Endothelial cell of umbilical vein (primary cell): ENCODE data around the gene FANCE. TPM values are rescaled to one million over a fixed set of nuclear protein-coding genes. Genes with fewer than 3 reads are reported as not detected.

ENCODE experiments used
- BruUV-seq: library from RNA; stranded (reverse); fragments of 400-500 nt; replicated peaks from 2 replicates; lab custom pipeline; 2021; lab: Mats Ljungman, UMichigan
- CTCF ChIA-PET: fragments of 300-600, 350-600 bp; sonication (Branson Sonifier 250); formaldehyde crosslinking; loops from one replicate; lab custom pipeline; 2021; ENCODE audit warnings: antibody characterized with exemption, inconsistent platforms; lab: Charles Lee
- POLR2A ChIA-PET: fragments of 300-600, 350-600 bp; sonication (Branson Sonifier 250); formaldehyde crosslinking; loops from one replicate; lab custom pipeline; 2021; ENCODE audit warnings: antibody characterized with exemption, inconsistent platforms; lab: Charles Lee
- DNase-seq: peaks from one replicate; pipeline ENCODE4 v3.0.0-alpha.2; 2011; ENCODE audit warnings: low read depth, low spot score
- FAIRE-seq: peaks from 2 replicates; lab custom pipeline; 2011; peaks lifted over from hg19 to GRCh38; lab: Jason Lieb, UNC
- H2AFZ ChIP-seq: 2 replicates; pipeline ENCODE4 v1.6.0; 2012; ENCODE audit warnings: low read depth, low read length, control low read depth, inconsistent platforms
- H3K27ac ChIP-seq: 2 replicates; pipeline ENCODE4 v1.5.1; 2011; ENCODE audit warnings: low read depth, mild to moderate bottlenecking, control low read depth, low read length, moderate library complexity; ENCODE audit not compliant: insufficient read depth
- H3K27me3 ChIP-seq, 2 experiments: 2 replicates each; pipeline versions ENCODE4 v1.6.0 to v1.6.1; 2011; ENCODE audit warnings: low read length in 2 of 2, mixed read lengths in 1 of 2; ENCODE audit not compliant: control insufficient read depth in 2 of 2, insufficient read depth in 2 of 2
- H3K36me3 ChIP-seq, 2 experiments: 2 replicates in 1 of 2; 3 replicates in 1 of 2; pipeline ENCODE4 v1.5.1; 2011; ENCODE audit warnings: low read length in 2 of 2, mild to moderate bottlenecking in 1 of 2, moderate library complexity in 1 of 2; ENCODE audit not compliant: control insufficient read depth in 2 of 2, insufficient read depth in 2 of 2; ENCODE audit errors: extremely low read depth in 1 of 2
- H3K4me1 ChIP-seq: 3 replicates; pipeline ENCODE4 v1.5.1; 2011; ENCODE audit warnings: mild to moderate bottlenecking, low read length; ENCODE audit not compliant: control insufficient read depth, insufficient read depth; ENCODE audit errors: extremely low read depth
- H3K4me2 ChIP-seq: 2 replicates; pipeline ENCODE4 v1.6.1; 2011; ENCODE audit warnings: low read length, control low read depth, mixed read lengths; ENCODE audit not compliant: insufficient read depth
- H3K4me3 ChIP-seq, 3 experiments: fragments of 200-600 bp in 1 of 3; sonication (generic), shearing (Covaris generic) in 1 of 3; replicated peaks in 1 of 3; 2 replicates each; pipeline ENCODE4 v1.5.1; 2011 to 2016; ENCODE audit warnings: control low read depth in 3 of 3, low read length in 3 of 3, mild to moderate bottlenecking in 2 of 3, inconsistent platforms in 1 of 3, low read depth in 1 of 3, moderate library complexity in 1 of 3; ENCODE audit not compliant: insufficient read depth in 1 of 3
- H3K79me2 ChIP-seq: 2 replicates; pipeline ENCODE4 v1.6.0; 2012; ENCODE audit warnings: low read length, inconsistent platforms; ENCODE audit not compliant: control insufficient read depth, insufficient read depth
- H3K9ac ChIP-seq: replicated peaks from 2 replicates; pipeline ENCODE3; 2011; ENCODE audit warnings: low read length, control low read depth; ENCODE audit not compliant: insufficient read depth; ENCODE audit errors: extremely low read depth
- H3K9me1 ChIP-seq: replicated peaks from 3 replicates; pipeline ENCODE4 v1.6.0; 2011; ENCODE audit warnings: mild to moderate bottlenecking, low read length; ENCODE audit not compliant: control insufficient read depth, insufficient read depth; ENCODE audit errors: extremely low read depth
- H3K9me3 ChIP-seq: replicated peaks from 2 replicates; pipeline ENCODE4 v1.5.1; 2012; ENCODE audit warnings: low read length, inconsistent platforms; ENCODE audit not compliant: control insufficient read depth, insufficient read depth
- H4K20me1 ChIP-seq: replicated peaks from 2 replicates; pipeline ENCODE3; 2011; ENCODE audit warnings: mild to moderate bottlenecking, low read length; ENCODE audit not compliant: control insufficient read depth, insufficient read depth; ENCODE audit errors: extremely low read depth
- EZH2 ChIP-seq: IDR thresholded peaks from 2 replicates; pipeline ENCODE4 v1.6.1; 2012; ENCODE audit warnings: borderline replicate concordance, low read depth, mild to moderate bottlenecking, moderate library complexity, low read length, inconsistent platforms; ENCODE audit not compliant: severe bottlenecking
- FOS ChIP-seq: IDR thresholded peaks from 2 replicates; pipeline ENCODE4 v1.6.1; 2011; ENCODE audit warnings: mild to moderate bottlenecking, low read length, moderate library complexity, borderline replicate concordance; ENCODE audit not compliant: insufficient read depth
- GATA2 ChIP-seq: IDR thresholded peaks from 2 replicates; pipeline ENCODE4 v1.7.0; 2011; ENCODE audit warnings: low read depth, mild to moderate bottlenecking, moderate library complexity, mixed read lengths, low read length; ENCODE audit not compliant: insufficient read length, insufficient read depth
- JUN ChIP-seq: IDR thresholded peaks from 2 replicates; pipeline ENCODE4 v1.6.1; 2011; ENCODE audit warnings: borderline replicate concordance, low read depth; ENCODE audit not compliant: insufficient read length, insufficient read depth
- MYC ChIP-seq: IDR thresholded peaks from one replicate; pipeline ENCODE4 v1.6.1; 2011; ENCODE audit warnings: mild to moderate bottlenecking, low read depth, low read length
- POLR2A ChIP-seq: IDR thresholded peaks from 2 replicates; pipeline ENCODE4 v1.6.1; 2012; ENCODE audit warnings: low read depth, mild to moderate bottlenecking, control low read depth, low read length
- POLR2AphosphoS5 ChIP-seq: IDR thresholded peaks from 2 replicates; pipeline ENCODE4 v1.6.1; 2012; ENCODE audit warnings: low read depth, mild to moderate bottlenecking, control low read depth, low read length, moderate library complexity; ENCODE audit not compliant: insufficient read depth
- dilution Hi-C: fragments of 300-500 bp; cut with MboI; formaldehyde crosslinking; loops from one replicate; pipeline ENCODE4 v1.15.0; 2019; ENCODE audit warnings: low sequenced_read_pairs; ENCODE audit not compliant: extremely low pct_ligation_motif_present
- intact Hi-C: fragments of 100-400 bp; cut with micrococcal nuclease; formaldehyde crosslinking; loops from one replicate; pipeline ENCODE4 v1.10.0; 2022
- polyA plus RNA-seq, 4 experiments: library from polyadenylated mRNA; depleted of rRNA in 3 of 4; stranded (reverse) in 3 of 4; unstranded in 1 of 4; fragments of >200 nt; gene quantifications; 2 replicates each; pipeline versions ENCODE4 v1.2.1 to v1.2.3, GENCODE V29; 2011 to 2012; ENCODE audit warnings: missing spikeins in 1 of 4
- total RNA-seq: library from RNA; stranded (reverse); gene quantifications from 2 replicates; pipeline ENCODE4 v1.2.3, GENCODE V29; 2021
- TF ChIP-seq, protein P1 (sequence below), 2 donors: IDR thresholded peaks; 1 replicate in 1 of 2; 2 replicates in 1 of 2; pipeline ENCODE4 v1.5.1; 2011; ENCODE audit warnings: low read length in 2 of 2, mild to moderate bottlenecking in 2 of 2, moderate library complexity in 2 of 2, control low read depth in 1 of 2, inconsistent platforms in 1 of 2, low read depth in 1 of 2; ENCODE audit not compliant: insufficient read depth in 1 of 2; ENCODE audit errors: extremely low read depth in 1 of 2
- TF ChIP-seq, protein P2 (sequence below): IDR thresholded peaks from 2 replicates; pipeline ENCODE4 v1.6.1; 2011; ENCODE audit not compliant: insufficient read depth, insufficient read length

Gene FANCE
- total and polyA plus RNA-seq, 2 donors (not counting 3 experiments of a cell fraction or from before 2014, with no cell fraction given), result 9.1 to 12.7 TPM

DNA sequence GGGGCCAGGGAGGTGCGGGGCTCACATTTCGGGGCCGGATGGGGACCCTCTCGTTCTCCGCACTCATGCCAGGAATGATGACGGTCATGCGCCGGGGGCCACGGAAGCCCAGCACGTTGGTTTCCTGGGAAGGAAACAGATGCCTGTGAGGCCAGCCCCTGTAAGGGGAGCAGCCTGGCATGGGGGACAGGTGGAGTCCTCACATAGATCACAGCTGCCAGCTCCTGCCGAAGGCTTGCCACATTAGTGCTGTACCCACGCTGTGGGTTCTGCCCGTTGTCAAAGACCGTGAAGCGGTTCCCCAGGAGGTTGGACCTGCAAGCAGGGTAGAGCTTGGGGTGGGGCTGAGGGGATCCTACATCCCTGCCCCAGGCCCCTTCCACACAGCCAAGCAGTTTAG is 51.4 kb downstream of the FANCE start:
- Histone ChIP-seq H3K4me1 (no peaks in the 10 kb centered on the region), H3K9me1 (no peaks in the 10 kb centered on the region), H3K9me3 (no peaks in the 10 kb centered on the region), H3K4me2 (no peak overlapping the region), H3K9ac (no peak overlapping the region), H2AFZ (no peak overlapping the region), H3K79me2 (no peaks in the 10 kb centered on the region), H3K27me3 (peaks cover 9 to 33% of the 10 kb centered on the region in 2 experiments), H3K4me3 (no peak overlapping the region), H4K20me1 (no peaks in the 10 kb centered on the region), H3K36me3 (no peaks in the 10 kb centered on the region), H3K27ac (no peak overlapping the region)
- FAIRE-seq (no peak), DNase-seq (no peak)
- POLR2A ChIA-PET, result no interaction called here
- BruUV-seq, result no TSS peak
- CTCF ChIA-PET, result interaction anchor here (1.2 to 1.8 kb wide), 2 partner anchors 14 to 19 kb away, joined by 3 to 5 read pairs; no protein-coding TSS in a partner anchor
- TF ChIP-seq FOS, result no peak
- no peak for TF ChIP-seq POLR2A
- TF ChIP-seq, protein P1, sequence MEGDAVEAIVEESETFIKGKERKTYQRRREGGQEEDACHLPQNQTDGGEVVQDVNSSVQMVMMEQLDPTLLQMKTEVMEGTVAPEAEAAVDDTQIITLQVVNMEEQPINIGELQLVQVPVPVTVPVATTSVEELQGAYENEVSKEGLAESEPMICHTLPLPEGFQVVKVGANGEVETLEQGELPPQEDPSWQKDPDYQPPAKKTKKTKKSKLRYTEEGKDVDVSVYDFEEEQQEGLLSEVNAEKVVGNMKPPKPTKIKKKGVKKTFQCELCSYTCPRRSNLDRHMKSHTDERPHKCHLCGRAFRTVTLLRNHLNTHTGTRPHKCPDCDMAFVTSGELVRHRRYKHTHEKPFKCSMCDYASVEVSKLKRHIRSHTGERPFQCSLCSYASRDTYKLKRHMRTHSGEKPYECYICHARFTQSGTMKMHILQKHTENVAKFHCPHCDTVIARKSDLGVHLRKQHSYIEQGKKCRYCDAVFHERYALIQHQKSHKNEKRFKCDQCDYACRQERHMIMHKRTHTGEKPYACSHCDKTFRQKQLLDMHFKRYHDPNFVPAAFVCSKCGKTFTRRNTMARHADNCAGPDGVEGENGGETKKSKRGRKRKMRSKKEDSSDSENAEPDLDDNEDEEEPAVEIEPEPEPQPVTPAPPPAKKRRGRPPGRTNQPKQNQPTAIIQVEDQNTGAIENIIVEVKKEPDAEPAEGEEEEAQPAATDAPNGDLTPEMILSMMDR (IDR thresholded peaks at IDR 0.05; ENCODE audit: extremely low read depth in 1 of 2, insufficient read depth in 1 of 2, low read depth in 1 of 2, low read length in 2 of 2), result no peak
- no peak for TF ChIP-seq POLR2AphosphoS5
- no peak for TF ChIP-seq MYC
- no peak for TF ChIP-seq EZH2
- TF ChIP-seq JUN, result no peak
- TF ChIP-seq GATA2, result no peak
- TF ChIP-seq, protein P2, sequence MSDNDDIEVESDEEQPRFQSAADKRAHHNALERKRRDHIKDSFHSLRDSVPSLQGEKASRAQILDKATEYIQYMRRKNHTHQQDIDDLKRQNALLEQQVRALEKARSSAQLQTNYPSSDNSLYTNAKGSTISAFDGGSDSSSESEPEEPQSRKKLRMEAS, result no peak
- intact Hi-C loops (no loop called here), dilution Hi-C loops (no loop called here)
